HepG2 (cell line): ENCODE results near the gene GATM. TPM values are rescaled to one million over a fixed set of nuclear protein-coding genes. Genes with fewer than 3 reads are reported as not detected.
A peak's percentile ranks its signal among the peaks of the same experiment; 100 is the strongest.

Source experiments
- ATAC-seq: fragments of 200-7000 bp; cut with Tn5 transposase; 3 replicates; pipeline ENCODE4 v1.9.1; 2020; ENCODE audit warnings: mild to moderate bottlenecking, moderate library complexity
- BruUV-seq: library from RNA; stranded (reverse); fragments of 400-500 nt; replicated peaks from 2 replicates; lab custom pipeline; 2021; lab: Mats Ljungman, UMichigan
- CTCF ChIA-PET: fragments of 300-600 bp; formaldehyde crosslinking; extraction: SDS; loops from one replicate; lab custom pipeline; 2021; ENCODE audit warnings: low total read pairs, inconsistent platforms, low intra/inter-chr PET ratio; lab: Yijun Ruan, JAX
- POLR2A ChIA-PET: fragments of 350-600 bp; sonication (Branson Sonifier 250); formaldehyde crosslinking; loops from one replicate; lab custom pipeline; 2020; ENCODE audit warnings: antibody characterized with exemption, inconsistent platforms; lab: Yijun Ruan, JAX
- DNase-seq: peaks from one replicate; pipeline ENCODE4 v3.0.0-alpha.2; 2015; ENCODE audit warnings: low spot score
- FAIRE-seq: peaks from 3 replicates; lab custom pipeline; 2011; peaks lifted over from hg19 to GRCh38; lab: Jason Lieb, UNC
- H2AFZ ChIP-seq: one replicate; pipeline ENCODE4 v1.6.1; 2011; ENCODE audit warnings: low read length, inconsistent platforms
- H3K27ac ChIP-seq: fragments of 300-600 bp; 3 replicates; pipeline ENCODE4 v1.8.0; 2011; ENCODE audit warnings: mixed run types, mild to moderate bottlenecking, mixed read lengths, low read length, inconsistent platforms; ENCODE audit not compliant: insufficient read depth; ENCODE audit errors: extremely low read length
- H3K27me3 ChIP-seq, 2 experiments: fragments of 200-600 bp in 1 of 2; 2 replicates in 1 of 2; 3 replicates in 1 of 2; pipeline versions ENCODE4 v1.6.0 to v1.8.0; 2011; ENCODE audit warnings: low read length in 2 of 2, mild to moderate bottlenecking in 2 of 2, moderate library complexity in 2 of 2, inconsistent platforms in 1 of 2; ENCODE audit not compliant: insufficient read depth in 2 of 2, control insufficient read depth in 1 of 2
- H3K36me3 ChIP-seq, 2 experiments: fragments of 200-600 bp in 1 of 2; replicated peaks in 1 of 2; 2 replicates in 1 of 2; 3 replicates in 1 of 2; pipeline versions ENCODE4 v1.5.1 to v1.8.0; 2011; ENCODE audit warnings: low read length in 2 of 2, inconsistent platforms in 1 of 2; ENCODE audit not compliant: insufficient read depth in 2 of 2, control insufficient read depth in 1 of 2
- H3K4me1 ChIP-seq: 2 replicates; pipeline ENCODE4 v1.5.1; 2012; ENCODE audit warnings: low read length, inconsistent platforms; ENCODE audit not compliant: insufficient read depth
- H3K4me2 ChIP-seq: 2 replicates; pipeline ENCODE4 v1.6.0; 2011; ENCODE audit warnings: low read depth, low read length, inconsistent platforms
- H3K4me3 ChIP-seq, 3 experiments: fragments of 200-600 bp in 1 of 3; sonication (generic), shearing (Covaris generic) in 1 of 3; replicated peaks in 1 of 3; 2 replicates each; pipeline ENCODE4 v1.5.1; 2011 to 2016; ENCODE audit warnings: low read length in 3 of 3, inconsistent platforms in 2 of 3, low read depth in 2 of 3, mild to moderate bottlenecking in 2 of 3, control low read depth in 1 of 3, mixed read lengths in 1 of 3; ENCODE audit not compliant: insufficient read depth in 1 of 3
- H3K79me2 ChIP-seq: one replicate; pipeline ENCODE4 v1.6.1; 2011; ENCODE audit warnings: low read length, inconsistent platforms; ENCODE audit not compliant: insufficient read depth
- H3K9ac ChIP-seq: 2 replicates; pipeline ENCODE4 v1.6.0; 2011; ENCODE audit warnings: mild to moderate bottlenecking, low read depth, low read length, inconsistent platforms; ENCODE audit not compliant: insufficient read depth
- H3K9me3 ChIP-seq: 2 replicates; pipeline ENCODE4 v1.5.1; 2012; ENCODE audit warnings: mild to moderate bottlenecking, low read length
- H4K20me1 ChIP-seq: 2 replicates; pipeline ENCODE4 v1.6.0; 2011; ENCODE audit warnings: inconsistent platforms, mild to moderate bottlenecking, low read length, moderate library complexity; ENCODE audit not compliant: insufficient read depth
- GTF3A ChIP-seq: sonication (generic); formaldehyde crosslinking; conservative IDR thresholded peaks from 2 replicates; pipeline ENCODE4 v1.4.0; 2020; ENCODE audit warnings: mild to moderate bottlenecking, missing genetic modification reagents
- MAFF ChIP-seq: IDR thresholded peaks from 2 replicates; pipeline ENCODE4 v1.6.1; 2011; ENCODE audit warnings: low read depth, low read length, improper control_type of control experiment
- MAFK ChIP-seq, 2 experiments: IDR thresholded peaks in 1 of 2; conservative IDR thresholded peaks in 1 of 2; 2 replicates each; pipeline ENCODE4 v1.6.1; 2011; ENCODE audit warnings: improper control_type of control experiment in 2 of 2, low read length in 2 of 2
- MEF2D ChIP-seq: sonication (generic); formaldehyde crosslinking; IDR thresholded peaks from 2 replicates; pipeline ENCODE4 v1.5.1; 2020; ENCODE audit warnings: mild to moderate bottlenecking, missing genetic modification reagents
- NPAS2 ChIP-seq: sonication (generic); formaldehyde crosslinking; IDR thresholded peaks from 2 replicates; pipeline ENCODE4 v1.8.0; 2022; ENCODE audit warnings: mild to moderate bottlenecking, missing genetic modification reagents, borderline replicate concordance
- YEATS4 ChIP-seq: sonication (generic); formaldehyde crosslinking; IDR thresholded peaks from 2 replicates; pipeline ENCODE4 v1.4.0; 2020; ENCODE audit warnings: missing genetic modification reagents, borderline replicate concordance
- ZNF121 ChIP-seq: sonication (generic); formaldehyde crosslinking; IDR thresholded peaks from 2 replicates; pipeline ENCODE4 v1.5.0; 2020; ENCODE audit warnings: mild to moderate bottlenecking, missing genetic modification reagents
- ZNF143 ChIP-seq: sonication (generic); formaldehyde crosslinking; IDR thresholded peaks from 2 replicates; pipeline ENCODE4 v1.4.0; 2020; ENCODE audit warnings: missing genetic modification reagents
- WGBS: methylation state at CpG from one replicate; pipeline ENCODE4 v1.1.6; 2017; ENCODE audit warnings: low lambda C conversion rate; 5-methylcytosine and 5-hydroxymethylcytosine counted together
- in situ Hi-C: cut with HindIII; loops from 2 replicates; pipeline ENCODE4 v1.10.0; 2017; ENCODE audit warnings: low pct_unique_long_range_greater_than_20kb; ENCODE audit not compliant: extremely low pct_ligation_motif_present
- intact Hi-C: fragments of 100-400 bp; cut with micrococcal nuclease; formaldehyde crosslinking; loops from one replicate; pipeline ENCODE4 v1.10.0; 2022; ENCODE audit not compliant: unreplicated experiment
- polyA plus RNA-seq, 8 experiments: library from polyadenylated mRNA; depleted of rRNA in 3 of 8; stranded (reverse) in 7 of 8; unstranded in 1 of 8; fragments of >200 nt; fragmentation: Illumina TruSeq in 4 of 8; extraction: Trizol in 4 of 8; gene quantifications; 2 replicates each; pipeline versions ENCODE4 v1.2.1 to v1.2.3, GENCODE V29; 2011 to 2016; ENCODE audit warnings: low read depth in 4 of 8, missing spikeins in 1 of 8, mixed read lengths in 1 of 8; ENCODE audit not compliant: insufficient read depth in 1 of 8
- total RNA-seq, 5 experiments: library from RNA; depleted of rRNA; stranded (reverse); fragments of >200 nt; fragmentation: Illumina TruSeq; extraction: Trizol; gene quantifications; 2 replicates each; pipeline ENCODE4 v1.2.3, GENCODE V29; 2016; ENCODE audit warnings: low read depth in 1 of 5
- TF ChIP-seq, protein P1 (sequence below): IDR thresholded peaks from 2 replicates; pipeline ENCODE4 v1.6.1; 2016; ENCODE audit warnings: missing compliant biosample characterization, missing genetic modification reagents, borderline replicate concordance
- TF ChIP-seq, protein P2 (sequence below): IDR thresholded peaks from 2 replicates; pipeline ENCODE4 v1.6.1; 2016; ENCODE audit warnings: missing compliant biosample characterization, missing genetic modification reagents, borderline replicate concordance

Gene GATM
- total and polyA plus RNA-seq, 2 of the 13 experiments (the other 11 are each of a cell fraction or from before 2014, with no cell fraction given): 2.1 to 16.8 TPM

DNA sequence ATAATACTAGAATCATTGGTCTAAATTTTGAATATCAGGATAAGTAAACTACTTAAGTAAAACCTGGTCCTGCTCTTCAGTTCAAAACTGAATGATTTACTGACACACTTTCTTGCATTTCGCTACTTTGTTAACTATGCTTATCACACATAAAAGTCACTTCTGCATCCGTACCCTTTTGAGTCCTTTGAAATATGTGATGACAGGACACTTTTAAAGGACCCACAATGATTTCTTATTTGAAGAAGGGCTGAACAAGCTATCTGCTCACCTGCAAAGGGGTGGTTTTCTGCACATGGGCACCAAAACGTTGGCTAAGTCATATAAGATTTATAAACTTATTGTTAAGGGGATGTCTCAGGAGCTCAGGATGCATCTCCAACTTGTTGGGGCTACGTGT, 15.0 kb downstream of the GATM start:
- no peak overlapping the region for H3K9ac ChIP-seq
- no TSS peak for BruUV-seq
- ChIA-PET CTCF (no interaction called here), POLR2A (interaction anchor here (0.6 kb wide), 1 partner anchor 75 kb away, joined by 3 read pairs; no protein-coding TSS in a partner anchor)
- H3K36me3 ChIP-seq: peaks cover 0 to 11% of the 10 kb centered on the region in 2 experiments; a peak in 1 of 5 replicates
- no peak overlapping the region for H2AFZ ChIP-seq
- TF ChIP-seq NPAS2: no peak
- TF ChIP-seq MAFK (conservative IDR thresholded peaks at IDR 0.05 in 1 of 2, IDR thresholded peaks at IDR 0.05 in 1 of 2; ENCODE audit: low read length in 2 of 2): peak; percentile 71 to 82
- TF ChIP-seq, protein P1, sequence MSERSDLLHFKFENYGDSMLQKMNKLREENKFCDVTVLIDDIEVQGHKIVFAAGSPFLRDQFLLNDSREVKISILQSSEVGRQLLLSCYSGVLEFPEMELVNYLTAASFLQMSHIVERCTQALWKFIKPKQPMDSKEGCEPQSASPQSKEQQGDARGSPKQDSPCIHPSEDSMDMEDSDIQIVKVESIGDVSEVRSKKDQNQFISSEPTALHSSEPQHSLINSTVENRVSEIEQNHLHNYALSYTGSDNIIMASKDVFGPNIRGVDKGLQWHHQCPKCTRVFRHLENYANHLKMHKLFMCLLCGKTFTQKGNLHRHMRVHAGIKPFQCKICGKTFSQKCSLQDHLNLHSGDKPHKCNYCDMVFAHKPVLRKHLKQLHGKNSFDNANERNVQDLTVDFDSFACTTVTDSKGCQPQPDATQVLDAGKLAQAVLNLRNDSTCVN (CRISPR knock-in tag): no peak
- TF ChIP-seq MEF2D (CRISPR knock-in tag): no peak
- peak; percentile 73 for TF ChIP-seq MAFF
- no peaks in the 10 kb centered on the region for H3K9me3 ChIP-seq
- no peak overlapping the region for H3K4me2 ChIP-seq
- no peak for DNase-seq
- H3K4me1 ChIP-seq: peaks cover 15% of the 10 kb centered on the region
- H3K79me2 ChIP-seq: no peaks in the 10 kb centered on the region
- H3K4me3 ChIP-seq: no peak overlapping the region
- H3K27ac ChIP-seq: no peak overlapping the region
- H3K27me3 ChIP-seq: no peaks in the 10 kb centered on the region
- H4K20me1 ChIP-seq: no peaks in the 10 kb centered on the region
- WGBS: 87% methylated on average over 4 of the region's 4 CpGs
- no peak for ATAC-seq
- FAIRE-seq: no peak
- in situ Hi-C loops (no loop called here), intact Hi-C loops (no loop called here)

DNA sequence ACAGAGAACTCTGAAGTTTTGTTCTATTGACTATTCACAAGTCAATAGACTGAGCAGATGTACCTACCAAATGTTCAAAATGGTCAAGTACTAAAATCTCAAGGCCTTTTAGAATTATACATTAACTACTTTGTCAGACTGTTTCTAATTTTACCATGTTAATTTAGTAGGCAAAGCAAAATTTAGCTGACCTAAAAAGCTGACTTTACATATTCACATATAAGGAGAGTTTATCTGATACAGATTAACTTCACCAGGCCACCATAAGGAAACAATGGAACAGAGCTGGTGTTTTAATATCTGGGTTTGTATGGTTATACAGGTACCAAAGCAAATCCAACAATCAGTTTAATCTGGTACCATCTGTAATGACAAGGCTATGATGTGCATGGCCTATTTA, 15.9 kb downstream of the GATM start:
- Histone ChIP-seq H3K4me2 (no peak overlapping the region), H3K79me2 (no peaks in the 10 kb centered on the region), H4K20me1 (no peaks in the 10 kb centered on the region), H2AFZ (no peak overlapping the region), H3K9me3 (no peaks in the 10 kb centered on the region), H3K36me3 (peaks cover 0 to 11% of the 10 kb centered on the region in 2 experiments; a peak in 1 of 5 replicates), H3K27me3 (no peaks in the 10 kb centered on the region), H3K27ac (no peak overlapping the region), H3K4me3 (no peak overlapping the region), H3K9ac (no peak overlapping the region), H3K4me1 (peaks cover 15% of the 10 kb centered on the region)
- in situ Hi-C loops: no loop called here
- no peak for DNase-seq
- POLR2A ChIA-PET: no interaction called here
- TF ChIP-seq MAFF (peak; percentile 83), GTF3A (CRISPR knock-in tag) (no peak), ZNF121 (no peak), YEATS4 (no peak), MAFK (conservative IDR thresholded peaks at IDR 0.05 in 1 of 2, IDR thresholded peaks at IDR 0.05 in 1 of 2; ENCODE audit: low read length in 2 of 2) (peak; percentile 80 to 88), ZNF143 (no peak)
- TF ChIP-seq, protein P2, sequence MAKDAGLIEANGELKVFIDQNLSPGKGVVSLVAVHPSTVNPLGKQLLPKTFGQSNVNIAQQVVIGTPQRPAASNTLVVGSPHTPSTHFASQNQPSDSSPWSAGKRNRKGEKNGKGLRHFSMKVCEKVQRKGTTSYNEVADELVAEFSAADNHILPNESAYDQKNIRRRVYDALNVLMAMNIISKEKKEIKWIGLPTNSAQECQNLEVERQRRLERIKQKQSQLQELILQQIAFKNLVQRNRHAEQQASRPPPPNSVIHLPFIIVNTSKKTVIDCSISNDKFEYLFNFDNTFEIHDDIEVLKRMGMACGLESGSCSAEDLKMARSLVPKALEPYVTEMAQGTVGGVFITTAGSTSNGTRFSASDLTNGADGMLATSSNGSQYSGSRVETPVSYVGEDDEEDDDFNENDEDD (CRISPR knock-in tag): no peak
- no peak for FAIRE-seq
- no peak for ATAC-seq
- BruUV-seq: no TSS peak
- intact Hi-C loops: no loop called here
- CTCF ChIA-PET: no interaction called here
